HCT116 (cell line): ENCODE data around the gene ADAM23. TPM values are rescaled to one million over a fixed set of nuclear protein-coding genes. Genes with fewer than 3 reads are reported as not detected.
A peak's percentile ranks its signal among the peaks of the same experiment; 100 is the strongest.

Experiments
- ATAC-seq: fragments of 200-7000 bp; cut with Tn5 transposase; 2 replicates; pipeline ENCODE4 v1.9.1; 2020; ENCODE audit warnings: mild to moderate bottlenecking, moderate library complexity
- Bru-seq: library from RNA; stranded (reverse); fragments of 400-500 nt; gene quantifications from one replicate; lab custom pipeline; 2021; lab: Mats Ljungman, UMichigan
- BruChase-seq, 2 experiments: library from RNA; stranded (reverse); fragments of 400-500 nt; gene quantifications; one replicate each; lab custom pipeline; 2021; lab: Mats Ljungman, UMichigan
- BruUV-seq: library from RNA; stranded (reverse); fragments of 400-500 nt; replicated peaks from 2 replicates; lab custom pipeline; 2021; lab: Mats Ljungman, UMichigan
- CTCF ChIA-PET: fragments of 300-600 bp; sonication (Branson Sonifier 250); formaldehyde crosslinking; loops from one replicate; lab custom pipeline; 2021; ENCODE audit warnings: antibody characterized with exemption; lab: Charles Lee
- POLR2A ChIA-PET: fragments of 300-600, 350-600 bp; sonication (Branson Sonifier 250); formaldehyde crosslinking; loops from one replicate; lab custom pipeline; 2021; ENCODE audit warnings: antibody characterized with exemption; lab: Charles Lee
- RAD21 ChIA-PET, 2 experiments: fragments of 300-600 bp; sonication (Branson Sonifier 250); formaldehyde crosslinking; loops; one replicate each; lab custom pipeline; 2023; ENCODE audit warnings: low total read pairs in 2 of 2; ENCODE audit not compliant: uncharacterized antibody in 2 of 2, unreplicated experiment in 2 of 2, low non-redundant PET in 1 of 2; lab: Charles Lee
- DNase-seq: peaks from one replicate; pipeline ENCODE4 v3.0.0-alpha.2; 2010; ENCODE audit warnings: low read depth, low spot score
- H2AFZ ChIP-seq: fragments of 200-600 bp; shearing (Covaris generic), sonication (generic); 2 replicates; pipeline ENCODE4 v1.6.1; 2017; ENCODE audit warnings: low read depth, mixed run types, mixed read lengths, antibody characterized with exemption, low read length; ENCODE audit not compliant: poor library complexity, severe bottlenecking
- H3K27ac ChIP-seq: 2 replicates; pipeline ENCODE4 v1.5.1; 2012; ENCODE audit warnings: low read depth, low read length
- H3K27me3 ChIP-seq: fragments of 200-600 bp; sonication (generic); 2 replicates; pipeline ENCODE4 v1.6.1; 2016; ENCODE audit warnings: mixed run types, low read length, mixed read lengths; ENCODE audit not compliant: insufficient read depth
- H3K36me3 ChIP-seq, 2 experiments: fragments of 200-500 bp in 1 of 2; fragments of 200-600 bp in 1 of 2; sonication (Bioruptor generic) in 1 of 2; sonication (generic) in 1 of 2; 2 replicates each; pipeline versions ENCODE4 v1.5.1 to v1.6.1; 2014 to 2016; ENCODE audit warnings: low read length in 2 of 2, inconsistent platforms in 1 of 2, mixed read lengths in 1 of 2, mixed run types in 1 of 2; ENCODE audit not compliant: insufficient read depth in 2 of 2, control insufficient read depth in 1 of 2
- H3K4me1 ChIP-seq, 2 experiments: fragments of 200-600 bp in 1 of 2; sonication (generic) in 1 of 2; 2 replicates each; pipeline versions ENCODE4 v1.5.1 to v1.6.1; 2012 to 2017; ENCODE audit warnings: low read length in 2 of 2, inconsistent platforms in 1 of 2, mild to moderate bottlenecking in 1 of 2, mixed read lengths in 1 of 2, mixed run types in 1 of 2, moderate library complexity in 1 of 2; ENCODE audit not compliant: insufficient read depth in 2 of 2, control insufficient read depth in 1 of 2
- H3K4me2 ChIP-seq: fragments of 200-600 bp; sonication (generic); 2 replicates; pipeline ENCODE4 v1.6.1; 2017; ENCODE audit warnings: mixed run types, low read length, mixed read lengths
- H3K4me3 ChIP-seq, 2 experiments: fragments of 200-600 bp in 1 of 2; sonication (generic) in 1 of 2; replicated peaks in 1 of 2; 2 replicates each; pipeline ENCODE4 v1.5.1; 2011 to 2016; ENCODE audit warnings: low read length in 2 of 2, control low read depth in 1 of 2, low read depth in 1 of 2, mild to moderate bottlenecking in 1 of 2, mixed read lengths in 1 of 2, mixed run types in 1 of 2
- H3K79me2 ChIP-seq: fragments of 200-600 bp; sonication (generic); 2 replicates; pipeline ENCODE4 v1.6.1; 2017; ENCODE audit warnings: mild to moderate bottlenecking, mixed run types, low read length, moderate library complexity, mixed read lengths; ENCODE audit not compliant: insufficient read depth
- H3K9ac ChIP-seq: fragments of 200-600 bp; sonication (generic); 2 replicates; pipeline ENCODE4 v1.6.1; 2016; ENCODE audit warnings: low read length, mixed read lengths
- H3K9me2 ChIP-seq: fragments of 200-600 bp; sonication (generic), shearing (Covaris generic); 2 replicates; pipeline ENCODE4 v1.6.1; 2017; ENCODE audit warnings: mixed run types, mild to moderate bottlenecking, moderate library complexity; ENCODE audit not compliant: insufficient read depth
- H3K9me3 ChIP-seq, 2 experiments: fragments of 200-500 bp in 1 of 2; fragments of 200-600 bp in 1 of 2; sonication (Bioruptor generic) in 1 of 2; sonication (generic) in 1 of 2; 2 replicates each; pipeline ENCODE4 v1.6.1; 2014 to 2017; ENCODE audit warnings: low read length in 2 of 2, mixed read lengths in 2 of 2, inconsistent platforms in 1 of 2, low read depth in 1 of 2, mild to moderate bottlenecking in 1 of 2, mixed run types in 1 of 2, moderate library complexity in 1 of 2; ENCODE audit not compliant: control insufficient read depth in 1 of 2, insufficient read depth in 1 of 2
- H4K20me1 ChIP-seq: fragments of 200-600 bp; sonication (generic), shearing (Covaris generic); 2 replicates; pipeline ENCODE4 v1.6.1; 2017; ENCODE audit warnings: mixed run types, mild to moderate bottlenecking, moderate library complexity; ENCODE audit not compliant: insufficient read depth
- CBX3 ChIP-seq: IDR thresholded peaks from 2 replicates; pipeline ENCODE4 v1.6.1; 2012; ENCODE audit warnings: low read depth
- CEBPB ChIP-seq: IDR thresholded peaks from 2 replicates; pipeline ENCODE4 v1.6.1; 2012; ENCODE audit warnings: low read depth
- CTCF ChIP-seq, 3 experiments: fragments of 200-600 bp in 1 of 3; sonication (generic) in 1 of 3; IDR thresholded peaks in 2 of 3; conservative IDR thresholded peaks in 1 of 3; 2 replicates each; pipeline ENCODE4 v1.5.1; 2012 to 2017; ENCODE audit warnings: low read depth in 2 of 3, low read length in 2 of 3, antibody characterized with exemption in 1 of 3, borderline replicate concordance in 1 of 3, control low read depth in 1 of 3, mild to moderate bottlenecking in 1 of 3, mixed read lengths in 1 of 3, mixed run types in 1 of 3, moderate library complexity in 1 of 3; ENCODE audit not compliant: insufficient read depth in 1 of 3
- EGR1 ChIP-seq: IDR thresholded peaks from 2 replicates; pipeline ENCODE4 v1.6.1; 2012; ENCODE audit warnings: low read depth
- ELF1 ChIP-seq: IDR thresholded peaks from 2 replicates; pipeline ENCODE4 v1.6.1; 2012; ENCODE audit warnings: low read depth, borderline replicate concordance
- JUND ChIP-seq: IDR thresholded peaks from 2 replicates; pipeline ENCODE4 v1.6.1; 2012
- MAX ChIP-seq: IDR thresholded peaks from 2 replicates; pipeline ENCODE4 v1.6.1; 2012
- RAD21 ChIP-seq: IDR thresholded peaks from 2 replicates; pipeline ENCODE4 v1.6.1; 2012; ENCODE audit warnings: low read depth, mild to moderate bottlenecking
- SIN3A ChIP-seq: IDR thresholded peaks from 2 replicates; pipeline ENCODE4 v1.6.1; 2012; ENCODE audit warnings: low read depth
- TCF7L2 ChIP-seq: IDR thresholded peaks from 2 replicates; pipeline ENCODE4 v1.7.0; 2011; ENCODE audit warnings: borderline replicate concordance, inconsistent platforms; ENCODE audit not compliant: insufficient read depth, insufficient read length; ENCODE audit errors: extremely low read depth
- YY1 ChIP-seq: IDR thresholded peaks from 2 replicates; pipeline ENCODE4 v1.6.1; 2011; ENCODE audit warnings: low read length, low read depth, moderate library complexity, mild to moderate bottlenecking; ENCODE audit not compliant: insufficient replicate concordance; ENCODE audit errors: extremely low read depth
- ZBTB33 ChIP-seq: IDR thresholded peaks from 2 replicates; pipeline ENCODE4 v1.6.1; 2011; ENCODE audit warnings: mild to moderate bottlenecking, low read length, moderate library complexity; ENCODE audit not compliant: insufficient replicate concordance; ENCODE audit errors: extremely low read depth
- ZFX ChIP-seq: fragments of 450-650 bp; IDR thresholded peaks from 2 replicates; pipeline ENCODE4 v1.6.1; 2017
- ZNF274 ChIP-seq: fragments of 200-500 bp; sonication (Bioruptor generic); IDR thresholded peaks from 2 replicates; pipeline ENCODE4 v1.6.1; 2014; ENCODE audit warnings: mild to moderate bottlenecking, low read depth, low read length, inconsistent platforms
- intact Hi-C: fragments of 100-400 bp; cut with micrococcal nuclease; formaldehyde crosslinking; loops from 2 replicates; pipeline ENCODE4 v1.10.0; 2022
- long read RNA-seq: library from polyadenylated mRNA; unstranded; transcript quantifications from one replicate; pipeline ENCODE4 v2.0.0, GENCODE V29; 2021; ENCODE audit not compliant: unreplicated experiment
- polyA plus RNA-seq: library from polyadenylated mRNA; unstranded; fragments of >200 nt; gene quantifications from 2 replicates; pipeline ENCODE4 v1.2.1, GENCODE V29; 2012; ENCODE audit warnings: missing spikeins
- total RNA-seq: library from RNA; stranded (reverse); gene quantifications from one replicate; pipeline ENCODE4 v1.2.1, GENCODE V29; 2021; ENCODE audit not compliant: unreplicated experiment

Gene ADAM23
- total RNA-seq (0.10 TPM), Bru-seq, nascent RNA (percentile 17 among the genes with signal in this experiment), BruChase-seq, experiment 1, labeled RNA remaining after a 6-hour chase (percentile 21 among the genes with signal in this experiment), BruChase-seq, experiment 2, labeled RNA remaining after a 2-hour chase (percentile 25 among the genes with signal in this experiment)
- polyA plus RNA-seq = 0.03 and 0.06 TPM in 2 replicates
- long read RNA-seq = 0 reads

- ATAC-seq (no peak), DNase-seq (no peak)
- Histone ChIP-seq H3K27me3 (no peaks in the 10 kb centered on the region), H3K79me2 (no peaks in the 10 kb centered on the region), H3K9ac (no peak within 1 kb of the TSS), H3K4me3 (no peak within 1 kb of the TSS), H3K36me3 (no peaks in the 10 kb centered on the region), H3K9me3 (no peaks in the 10 kb centered on the region), H3K27ac (no peak within 1 kb of the TSS), H3K9me2 (no peaks in the 10 kb centered on the region), H3K4me1 (0 out of 4 replicates have a peak, but pooled peaks cover 0 to 6% of the 10 kb centered on the region in 2 experiments), H2AFZ (no peak within 1 kb of the TSS), H4K20me1 (no peaks in the 10 kb centered on the region), H3K4me2 (no peak within 1 kb of the TSS)
- TF ChIP-seq YY1 (no peak), ELF1 (no peak), MAX (no peak), ZNF274 (no peak), RAD21 (no peak), JUND (no peak), ZFX (no peak), CBX3 (no peak), ZBTB33 (no peak), EGR1 (no peak), CTCF (IDR thresholded peaks at IDR 0.05 in 2 of 3, conservative IDR thresholded peaks at IDR 0.05 in 1 of 3; ENCODE audit: borderline replicate concordance in 1 of 3, insufficient read depth in 1 of 3, low read depth in 2 of 3, low read length in 2 of 3) (no peak), CEBPB (no peak), TCF7L2 (no peak), SIN3A (no peak)
- RAD21 ChIA-PET = no interaction called here
- no TSS peak for BruUV-seq
- intact Hi-C loops = no loop called here
- POLR2A ChIA-PET = no interaction called here
- CTCF ChIA-PET = no interaction called here
Measured at GRCh38 chr2:206442833-206443734, at the start of gene ADAM23. ADAM23 (plus strand) TSS chr2:206443532; CDS start chr2:206443867, 335 bp downstream.
